ENCODE results near the gene PELI2.

PELI2 gene

DNA sequence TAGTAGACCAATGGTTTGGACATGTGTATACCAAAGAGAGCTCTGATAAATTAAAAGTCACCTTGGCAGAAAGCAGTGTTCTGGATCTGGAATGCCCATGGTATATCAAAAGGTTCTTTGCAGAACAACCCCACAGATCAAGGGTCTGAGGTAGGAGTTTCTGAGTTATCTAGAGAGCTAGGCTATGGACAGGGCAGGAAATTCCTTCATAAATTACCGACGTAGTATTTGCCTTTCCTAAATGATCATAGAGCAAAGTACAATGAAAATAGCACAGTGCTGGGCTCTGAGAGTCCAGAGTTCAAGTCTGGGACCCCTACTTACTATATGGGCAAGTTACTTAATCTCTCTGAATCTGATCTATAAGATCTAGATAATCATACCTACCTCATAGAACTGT, 35.3 kb upstream of the PELI2 start:
- Histone ChIP-seq H3K27ac (ENCODE audit: low read length, poor library complexity, severe bottlenecking) (no peak overlapping the region), H3K9me3 (ENCODE audit: control insufficient read depth, low read length) (no peaks in the 10 kb centered on the region), H3K4ac (ENCODE audit: low read depth in 1 of 2, low read length in 2 of 2) (no peak overlapping the region), H4K91ac (ENCODE audit: low read length) (no peak overlapping the region), H3K27me3 (ENCODE audit: control insufficient read depth in 1 of 2, insufficient read depth in 1 of 2, low read length in 2 of 2) (peaks cover 3 to 35% of the 10 kb centered on the region in 2 experiments), H3K4me1 (ENCODE audit: control insufficient read depth, insufficient read depth, low read depth, low read length) (no peaks in the 10 kb centered on the region), H2AFZ (ENCODE audit: low read depth, low read length) (no peak overlapping the region), H3K4me2 (ENCODE audit: low read length, poor library complexity, severe bottlenecking) (no peak overlapping the region), H3K4me3 (ENCODE audit: insufficient read depth in 1 of 2, low read depth in 1 of 2, low read length in 2 of 2) (no peak overlapping the region), H2BK5ac (ENCODE audit: low read depth, low read length, poor library complexity, severe bottlenecking) (no peak overlapping the region), H3K14ac (ENCODE audit: low read length in 2 of 2) (no peak overlapping the region), H3K18ac (ENCODE audit: low read depth in 1 of 2, low read length in 2 of 2) (no peak overlapping the region), H3K9ac (ENCODE audit: low read length) (no peak overlapping the region), H2BK12ac (ENCODE audit: low read length in 2 of 2) (no peak overlapping the region), H2AK5ac (ENCODE audit: low read length, severe bottlenecking) (no peak overlapping the region), H3K36me3 (ENCODE audit: control insufficient read depth in 1 of 2, insufficient read depth in 2 of 2, low read depth in 1 of 2, low read length in 2 of 2) (no peaks in the 10 kb centered on the region), H3K23ac (ENCODE audit: low read length in 2 of 2) (no peak overlapping the region), H3K79me1 (replicated peaks; ENCODE audit: low read length, poor library complexity, severe bottlenecking) (no peaks in the 10 kb centered on the region), H4K8ac (ENCODE audit: low read length) (no peak overlapping the region), H2BK120ac (ENCODE audit: low read depth, low read length) (no peak overlapping the region), H2BK15ac (ENCODE audit: low read depth, poor library complexity, severe bottlenecking) (no peak overlapping the region)
- WGBS: 91% methylated on average over 2 of the region's 2 CpGs
- no peak for DNase-seq

DNA sequence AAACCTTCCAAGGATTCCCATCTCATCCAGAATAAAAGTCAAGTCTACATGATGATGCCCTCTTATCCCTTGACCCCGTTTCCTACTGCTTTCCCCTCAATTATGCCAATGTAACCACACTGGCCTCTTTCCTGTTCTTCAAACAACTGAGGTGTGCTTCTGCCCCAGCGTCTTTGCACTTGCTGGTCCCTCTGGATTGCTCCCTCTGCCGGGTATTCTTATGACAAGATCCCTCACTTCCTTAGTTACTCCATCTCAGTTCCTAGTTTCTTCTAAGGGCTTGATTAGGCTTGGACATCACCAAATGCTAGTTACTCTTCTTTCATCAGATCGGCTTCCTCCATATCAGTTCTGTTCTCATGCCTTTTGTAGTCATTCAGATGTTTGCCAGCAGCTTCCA, 32.7 kb upstream of the PELI2 start:
- no peak overlapping the region for H2BK15ac ChIP-seq (ENCODE audit: low read depth, poor library complexity, severe bottlenecking)
- no peaks in the 10 kb centered on the region for H3K36me3 ChIP-seq (ENCODE audit: control insufficient read depth in 1 of 2, insufficient read depth in 2 of 2, low read depth in 1 of 2, low read length in 2 of 2)
- H3K9me3 ChIP-seq (ENCODE audit: control insufficient read depth, low read length): no peaks in the 10 kb centered on the region
- H2AK5ac ChIP-seq (ENCODE audit: low read length, severe bottlenecking): no peak overlapping the region
- no peak overlapping the region for H3K9ac ChIP-seq (ENCODE audit: low read length)
- no peak overlapping the region for H3K18ac ChIP-seq (ENCODE audit: low read depth in 1 of 2, low read length in 2 of 2)
- no peak overlapping the region for H2AFZ ChIP-seq (ENCODE audit: low read depth, low read length)
- H2BK5ac ChIP-seq (ENCODE audit: low read depth, low read length, poor library complexity, severe bottlenecking): no peak overlapping the region
- WGBS: 87% methylated on average over 4 of the region's 4 CpGs
- peaks cover 3 to 38% of the 10 kb centered on the region in 2 experiments for H3K27me3 ChIP-seq (ENCODE audit: control insufficient read depth in 1 of 2, insufficient read depth in 1 of 2, low read length in 2 of 2)
- no peak overlapping the region for H2BK12ac ChIP-seq (ENCODE audit: low read length in 2 of 2)
- no peak overlapping the region for H3K27ac ChIP-seq (ENCODE audit: low read length, poor library complexity, severe bottlenecking)
- no peak overlapping the region for H4K8ac ChIP-seq (ENCODE audit: low read length)
- H3K4me3 ChIP-seq (ENCODE audit: insufficient read depth in 1 of 2, low read depth in 1 of 2, low read length in 2 of 2): no peak overlapping the region
- no peaks in the 10 kb centered on the region for H3K4me1 ChIP-seq (ENCODE audit: control insufficient read depth, insufficient read depth, low read depth, low read length)
- H3K4ac ChIP-seq (ENCODE audit: low read depth in 1 of 2, low read length in 2 of 2): no peak overlapping the region
- no peaks in the 10 kb centered on the region for H3K79me1 ChIP-seq (replicated peaks; ENCODE audit: low read length, poor library complexity, severe bottlenecking)
- no peak overlapping the region for H2BK120ac ChIP-seq (ENCODE audit: low read depth, low read length)
- no peak overlapping the region for H3K23ac ChIP-seq (ENCODE audit: low read length in 2 of 2)
- H3K14ac ChIP-seq (ENCODE audit: low read length in 2 of 2): no peak overlapping the region
- H3K4me2 ChIP-seq (ENCODE audit: low read length, poor library complexity, severe bottlenecking): no peak overlapping the region
- DNase-seq: no peak
- H4K91ac ChIP-seq (ENCODE audit: low read length): no peak overlapping the region

DNA sequence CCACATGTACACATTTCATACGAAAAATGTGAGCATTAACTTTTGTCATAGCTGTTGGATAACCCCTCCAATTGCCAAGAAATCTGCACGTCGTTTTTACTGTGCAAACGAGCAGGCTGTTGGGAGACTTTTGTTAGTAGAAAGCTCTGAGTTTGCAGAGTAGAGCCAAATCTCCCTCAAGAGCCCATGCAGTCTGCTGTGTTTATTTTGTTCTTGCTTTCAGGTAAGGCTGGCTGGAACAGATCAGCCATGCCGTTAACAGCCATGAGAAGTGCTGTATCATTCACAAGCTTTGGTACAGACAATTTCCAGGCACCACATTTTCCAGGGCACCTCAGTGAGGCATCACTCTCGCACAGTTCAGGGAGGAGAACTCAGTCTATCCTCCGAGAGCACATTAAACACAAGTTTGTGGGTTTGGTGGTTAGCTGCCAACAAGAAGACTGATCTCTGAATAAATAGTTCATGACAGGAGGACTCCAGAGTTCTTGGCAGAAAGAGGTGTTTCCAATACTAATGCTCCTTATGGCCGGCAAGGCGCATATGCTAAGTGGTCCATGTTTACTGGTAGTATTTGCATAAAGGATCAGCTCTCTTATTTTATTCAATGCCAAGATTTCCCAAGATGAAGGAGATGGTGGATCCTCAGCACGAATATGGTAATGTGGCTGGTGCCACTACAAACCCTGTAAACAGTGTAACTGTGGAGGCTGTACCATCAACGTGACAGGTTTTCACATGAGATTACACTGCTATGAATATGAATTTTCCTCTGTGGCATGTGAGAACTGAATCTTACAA, 30.3 kb upstream of the PELI2 start:
- H2BK120ac ChIP-seq (ENCODE audit: low read depth, low read length): no peak overlapping the region
- peaks cover 3 to 34% of the 10 kb centered on the region in 2 experiments for H3K27me3 ChIP-seq (ENCODE audit: control insufficient read depth in 1 of 2, insufficient read depth in 1 of 2, low read length in 2 of 2)

DNA sequence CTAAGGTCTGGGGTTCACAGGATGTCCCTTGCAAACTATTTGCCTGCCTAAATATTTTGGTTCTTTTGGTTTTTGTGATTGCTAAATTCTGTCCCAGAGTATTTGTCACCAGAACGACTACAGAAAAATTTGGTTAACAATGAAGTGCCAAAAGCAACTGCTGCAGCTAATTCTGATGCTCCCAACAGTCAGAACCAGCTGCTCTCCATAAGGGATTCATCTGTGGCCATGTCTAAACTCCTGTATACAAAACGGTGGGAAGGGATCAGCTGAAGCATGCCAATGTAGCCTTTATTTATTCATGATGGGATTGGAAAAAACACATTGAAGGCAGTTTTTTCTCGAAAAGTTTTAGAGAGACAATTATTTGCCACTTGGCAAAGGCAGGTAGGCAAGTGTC, 29.3 kb upstream of the PELI2 start:
- no peaks in the 10 kb centered on the region for H3K9me3 ChIP-seq (ENCODE audit: control insufficient read depth, low read length)
- no peak overlapping the region for H3K4me2 ChIP-seq (ENCODE audit: low read length, poor library complexity, severe bottlenecking)
- no peaks in the 10 kb centered on the region for H3K79me1 ChIP-seq (replicated peaks; ENCODE audit: low read length, poor library complexity, severe bottlenecking)
- H2AK5ac ChIP-seq (ENCODE audit: low read length, severe bottlenecking): no peak overlapping the region
- 56% methylated on average over 3 of the region's 3 CpGs for WGBS
- H3K27ac ChIP-seq (ENCODE audit: low read length, poor library complexity, severe bottlenecking): no peak overlapping the region
- H3K36me3 ChIP-seq (ENCODE audit: control insufficient read depth in 1 of 2, insufficient read depth in 2 of 2, low read depth in 1 of 2, low read length in 2 of 2): no peaks in the 10 kb centered on the region
- no peaks in the 10 kb centered on the region for H3K4me1 ChIP-seq (ENCODE audit: control insufficient read depth, insufficient read depth, low read depth, low read length)
- no peak overlapping the region for H2BK15ac ChIP-seq (ENCODE audit: low read depth, poor library complexity, severe bottlenecking)
- H2AFZ ChIP-seq (ENCODE audit: low read depth, low read length): no peak overlapping the region
- no peak overlapping the region for H4K8ac ChIP-seq (ENCODE audit: low read length)
- no peak overlapping the region for H3K23ac ChIP-seq (ENCODE audit: low read length in 2 of 2)
- no peak overlapping the region for H2BK12ac ChIP-seq (ENCODE audit: low read length in 2 of 2)
- H3K14ac ChIP-seq (ENCODE audit: low read length in 2 of 2): no peak overlapping the region
- peaks cover 3 to 25% of the 10 kb centered on the region in 2 experiments for H3K27me3 ChIP-seq (ENCODE audit: control insufficient read depth in 1 of 2, insufficient read depth in 1 of 2, low read length in 2 of 2)
- H4K91ac ChIP-seq (ENCODE audit: low read length): no peak overlapping the region
- no peak overlapping the region for H3K9ac ChIP-seq (ENCODE audit: low read length)
- DNase-seq: peak; percentile 25
- H3K18ac ChIP-seq (ENCODE audit: low read depth in 1 of 2, low read length in 2 of 2): no peak overlapping the region
- H3K4ac ChIP-seq (ENCODE audit: low read depth in 1 of 2, low read length in 2 of 2): no peak overlapping the region
- H2BK120ac ChIP-seq (ENCODE audit: low read depth, low read length): no peak overlapping the region
- no peak overlapping the region for H3K4me3 ChIP-seq (ENCODE audit: insufficient read depth in 1 of 2, low read depth in 1 of 2, low read length in 2 of 2)
- H2BK5ac ChIP-seq (ENCODE audit: low read depth, low read length, poor library complexity, severe bottlenecking): no peak overlapping the region

More for the DNA sequence above, 30.3 kb upstream of the PELI2 start:
- Histone ChIP-seq H3K9ac (ENCODE audit: low read length) (no peak overlapping the region), H3K27ac (ENCODE audit: low read length, poor library complexity, severe bottlenecking) (no peak overlapping the region), H4K8ac (ENCODE audit: low read length) (no peak overlapping the region), H3K79me1 (replicated peaks; ENCODE audit: low read length, poor library complexity, severe bottlenecking) (no peaks in the 10 kb centered on the region), H3K14ac (ENCODE audit: low read length in 2 of 2) (no peak overlapping the region), H3K4ac (ENCODE audit: low read depth in 1 of 2, low read length in 2 of 2) (no peak overlapping the region), H2BK5ac (ENCODE audit: low read depth, low read length, poor library complexity, severe bottlenecking) (no peak overlapping the region), H2BK15ac (ENCODE audit: low read depth, poor library complexity, severe bottlenecking) (no peak overlapping the region), H3K4me1 (ENCODE audit: control insufficient read depth, insufficient read depth, low read depth, low read length) (no peaks in the 10 kb centered on the region), H3K23ac (ENCODE audit: low read length in 2 of 2) (no peak overlapping the region), H2AK5ac (ENCODE audit: low read length, severe bottlenecking) (no peak overlapping the region), H4K91ac (ENCODE audit: low read length) (no peak overlapping the region), H3K4me2 (ENCODE audit: low read length, poor library complexity, severe bottlenecking) (no peak overlapping the region), H2BK12ac (ENCODE audit: low read length in 2 of 2) (no peak overlapping the region), H3K9me3 (ENCODE audit: control insufficient read depth, low read length) (no peaks in the 10 kb centered on the region), H3K36me3 (ENCODE audit: control insufficient read depth in 1 of 2, insufficient read depth in 2 of 2, low read depth in 1 of 2, low read length in 2 of 2) (no peaks in the 10 kb centered on the region), H3K18ac (ENCODE audit: low read depth in 1 of 2, low read length in 2 of 2) (no peak overlapping the region), H3K4me3 (ENCODE audit: insufficient read depth in 1 of 2, low read depth in 1 of 2, low read length in 2 of 2) (no peak overlapping the region), H2AFZ (ENCODE audit: low read depth, low read length) (no peak overlapping the region)
- DNase-seq: no peak
- WGBS: 82% methylated on average over 11 of the region's 11 CpGs
